ENCODE measurements around the gene TRIM71. TPM values are rescaled to one million over a fixed set of nuclear protein-coding genes. Genes with fewer than 3 reads are reported as not detected.
A peak's percentile ranks its signal among the peaks of the same experiment; 100 is the strongest.

TRIM71 gene
- total and polyA plus RNA-seq, 8 donors, result under 0.01 to 2.8 (median 0.12) TPM; not detected in 3

- WGBS, 5 donors, result 64 to 74% (median 69%) methylated on average over 12 of the region's 12 CpGs
- Histone ChIP-seq H3K4me3 (no peak overlapping the region), H3K4me1 (peaks cover 0 to 28% (median 4%) of the 10 kb centered on the region in 4 donors), H3K9me3 (no peaks in the 10 kb centered on the region), H3K36me3 (no peaks in the 10 kb centered on the region), H3K27ac (no peak overlapping the region), H3K27me3 (no peaks in the 10 kb centered on the region)
- no peak for DNase-seq
- no peak for TF ChIP-seq CTCF (IDR thresholded peaks at IDR 0.05)
- TF ChIP-seq POLR2A (IDR thresholded peaks at IDR 0.05), result no peak
- no peak for TF ChIP-seq POLR2AphosphoS5 (IDR thresholded peaks at IDR 0.05)
- no peak for TF ChIP-seq EP300 (IDR thresholded peaks at IDR 0.05)
- intact Hi-C loops (cut with DNase I; ENCODE audit: low total_unique reads), result no loop called here
These were observed 23.5 kb downstream of the TRIM71 start for GRCh38 chr3:32841341-32841740.

GRCh38 chr3:32841867-32842470, 24.2 kb downstream of the TRIM71 start:
- TF ChIP-seq EP300 (IDR thresholded peaks at IDR 0.05), result no peak
- TF ChIP-seq POLR2AphosphoS5 (IDR thresholded peaks at IDR 0.05), result no peak
- TF ChIP-seq CTCF (IDR thresholded peaks at IDR 0.05), result no peak
- no peak for TF ChIP-seq POLR2A (IDR thresholded peaks at IDR 0.05)
- intact Hi-C loops (cut with DNase I; ENCODE audit: low total_unique reads), result no loop called here
- H3K27me3 ChIP-seq, result no peaks in the 10 kb centered on the region
- H3K4me1 ChIP-seq, result peaks cover 0 to 28% (median 4%) of the 10 kb centered on the region in 4 donors
- no peak for DNase-seq
- H3K4me3 ChIP-seq, result no peak overlapping the region
- no peaks in the 10 kb centered on the region for H3K36me3 ChIP-seq
- H3K9me3 ChIP-seq, result no peaks in the 10 kb centered on the region
- no peak overlapping the region for H3K27ac ChIP-seq
- WGBS, 5 donors, result 55 to 67% (median 64%) methylated on average over 5 of the region's 5 CpGs

GRCh38 chr3:32842531-32842931, 24.7 kb downstream of the TRIM71 start:
- Histone ChIP-seq H3K4me3 (no peak overlapping the region), H3K36me3 (no peaks in the 10 kb centered on the region), H3K4me1 (peaks cover 0 to 28% (median 4%) of the 10 kb centered on the region in 4 donors), H3K27me3 (no peaks in the 10 kb centered on the region), H3K9me3 (no peaks in the 10 kb centered on the region), H3K27ac (no peak overlapping the region)
- WGBS, 5 donors, result 16 to 45% (median 35%) methylated on average over 3 of the region's 3 CpGs
- DNase-seq, result peak in 1 of 2 donors; percentile 55
- intact Hi-C loops (cut with DNase I; ENCODE audit: low total_unique reads), result no loop called here
- TF ChIP-seq EP300 (IDR thresholded peaks at IDR 0.05), result no peak
- no peak for TF ChIP-seq POLR2AphosphoS5 (IDR thresholded peaks at IDR 0.05)
- TF ChIP-seq POLR2A (IDR thresholded peaks at IDR 0.05), result no peak
- TF ChIP-seq CTCF (IDR thresholded peaks at IDR 0.05), result no peak

GRCh38 chr3:32842987-32843386, 25.2 kb downstream of the TRIM71 start:
- WGBS, 5 donors, result 37 to 75% (median 55%) methylated on average over 2 of the region's 2 CpGs
- H3K4me3 ChIP-seq, result no peak overlapping the region
- no peaks in the 10 kb centered on the region for H3K27me3 ChIP-seq
- H3K9me3 ChIP-seq, result no peaks in the 10 kb centered on the region
- intact Hi-C loops (cut with DNase I; ENCODE audit: low total_unique reads), result no loop called here
- no peaks in the 10 kb centered on the region for H3K36me3 ChIP-seq
- no peak for DNase-seq
- peaks cover 0 to 28% (median 4%) of the 10 kb centered on the region in 4 donors for H3K4me1 ChIP-seq
- TF ChIP-seq EP300 (IDR thresholded peaks at IDR 0.05) (no peak), POLR2A (IDR thresholded peaks at IDR 0.05) (no peak), POLR2AphosphoS5 (IDR thresholded peaks at IDR 0.05) (no peak), CTCF (IDR thresholded peaks at IDR 0.05) (no peak)
- no peak overlapping the region for H3K27ac ChIP-seq
